ENCODE measurements around the gene TTYH3.
A peak's percentile ranks its signal among the peaks of the same experiment; 100 is the strongest.
"Not testable (repeated sequence)": the region's sequence is repeated elsewhere in the genome, so short reads cannot be mapped to it uniquely, and the experiment has no call there.

TTYH3 gene

DNA sequence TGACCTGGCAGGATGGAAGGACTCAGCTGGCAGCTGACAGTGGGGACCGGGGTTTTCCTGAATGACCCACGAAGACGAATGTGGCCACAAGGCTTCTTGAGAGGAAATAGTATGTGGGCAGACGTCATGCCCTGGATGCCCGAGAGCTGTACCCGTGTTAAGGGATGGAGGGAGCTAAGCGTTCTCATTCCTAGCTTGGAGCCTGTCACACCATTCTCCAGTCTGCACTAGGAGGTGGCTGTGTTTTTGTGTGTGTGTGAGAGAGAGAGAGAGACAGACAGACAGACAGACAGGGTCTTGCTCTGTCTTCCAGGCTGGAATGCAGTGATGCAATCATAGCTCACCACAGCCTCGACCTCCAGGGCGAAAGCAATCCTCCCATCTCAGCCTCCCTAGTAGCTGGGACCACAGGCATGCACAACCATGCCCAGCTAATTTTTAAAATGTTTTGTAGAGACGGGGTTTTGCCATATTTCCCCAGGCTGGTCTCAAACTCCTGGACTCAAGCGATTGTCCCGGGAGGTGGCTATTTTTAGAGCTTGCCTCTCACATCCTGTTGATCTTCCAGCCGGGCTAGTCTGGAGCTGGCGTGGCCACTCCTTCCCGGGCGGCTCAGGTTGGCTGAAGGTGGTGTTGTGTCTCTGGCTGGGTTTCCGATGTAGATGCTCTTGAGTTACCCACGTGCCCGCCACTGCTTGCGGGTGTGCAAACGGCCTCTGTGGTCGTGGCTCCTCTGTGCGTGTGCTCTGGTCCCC, 58.3 kb downstream of the TTYH3 start:
- DNase-seq, result peak; percentile 58

DNA sequence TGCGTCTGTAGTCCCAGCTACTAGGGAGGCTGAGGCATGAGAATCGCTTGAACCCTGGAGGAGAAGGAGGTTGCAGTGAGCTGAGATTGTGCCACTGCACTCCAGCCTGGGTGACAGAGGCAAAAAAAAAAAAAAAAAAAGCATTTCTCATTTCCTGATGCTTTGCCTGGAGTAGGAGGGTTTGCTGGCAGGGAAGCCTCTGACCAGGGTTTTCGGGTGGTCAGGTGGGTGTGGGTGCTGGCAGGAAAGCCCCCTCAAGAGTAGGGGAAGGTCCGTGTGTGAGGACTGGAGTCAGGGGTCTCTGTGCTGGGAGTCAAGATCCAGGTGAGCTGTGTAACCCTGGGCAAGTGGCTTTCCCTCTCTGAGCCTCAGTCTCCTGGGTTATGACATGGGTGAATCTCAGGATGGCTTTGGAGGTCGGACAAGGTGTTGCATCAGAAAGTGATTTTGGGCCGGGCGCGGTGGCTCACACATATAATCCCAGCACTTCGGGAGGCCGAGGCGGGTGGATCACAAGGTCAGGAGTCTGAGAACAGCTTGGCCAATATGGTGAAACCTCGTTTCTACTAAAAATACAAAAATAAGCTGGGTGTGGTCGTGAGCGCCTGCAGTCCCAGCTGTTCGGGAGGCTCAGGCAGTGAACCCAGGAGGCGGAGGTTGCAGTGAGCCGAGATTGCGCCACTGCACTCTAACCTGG, 59.4 kb downstream of the TTYH3 start:
- no peak for DNase-seq

DNA sequence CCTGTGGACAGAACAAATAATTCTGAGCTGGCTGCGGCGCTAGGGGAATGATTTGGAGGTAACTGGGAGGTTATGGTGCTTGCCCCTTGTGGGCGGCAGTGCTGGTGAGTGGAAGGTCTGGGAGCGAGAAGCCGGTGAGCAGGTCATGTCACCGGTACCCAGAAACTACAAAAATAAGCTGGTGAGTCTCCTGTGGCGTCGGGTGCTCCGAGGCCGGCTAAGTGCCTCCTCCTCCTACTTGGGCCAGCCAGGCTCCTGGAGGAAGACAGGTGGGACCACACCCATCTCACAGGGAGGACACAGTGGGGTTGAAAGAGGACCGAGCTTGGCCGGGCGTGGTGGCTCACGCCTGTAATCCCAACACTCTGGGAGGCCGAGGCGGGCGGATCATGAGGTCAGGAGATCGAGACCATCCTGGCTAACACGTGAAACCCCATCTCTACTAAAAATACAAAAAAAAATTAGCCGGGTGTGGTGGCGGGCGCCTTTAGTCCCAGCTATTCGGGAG, 60.2 kb downstream of the TTYH3 start:
- not testable (repeated sequence) for DNase-seq

DNA sequence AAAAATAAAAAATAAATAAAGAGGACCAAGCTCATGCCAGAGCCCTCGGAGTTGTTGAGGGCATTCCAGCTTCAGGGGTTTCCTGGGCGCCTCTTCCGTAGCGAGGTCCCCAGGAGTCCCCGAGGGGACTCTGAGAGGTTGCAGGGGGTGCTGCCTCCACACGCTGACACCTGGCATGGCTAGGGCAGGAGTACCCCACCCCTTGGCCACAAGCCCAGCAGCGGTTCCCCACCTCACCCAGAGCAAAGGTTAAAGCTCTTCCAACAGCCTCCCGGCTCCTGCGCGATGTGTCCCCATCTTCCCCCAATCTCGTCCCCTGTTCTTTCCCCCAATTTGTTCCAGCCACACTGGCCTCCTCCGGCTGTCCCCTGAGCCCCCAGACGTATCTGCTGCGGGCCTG, 60.8 kb downstream of the TTYH3 start:
- DNase-seq, result no peak

DNA sequence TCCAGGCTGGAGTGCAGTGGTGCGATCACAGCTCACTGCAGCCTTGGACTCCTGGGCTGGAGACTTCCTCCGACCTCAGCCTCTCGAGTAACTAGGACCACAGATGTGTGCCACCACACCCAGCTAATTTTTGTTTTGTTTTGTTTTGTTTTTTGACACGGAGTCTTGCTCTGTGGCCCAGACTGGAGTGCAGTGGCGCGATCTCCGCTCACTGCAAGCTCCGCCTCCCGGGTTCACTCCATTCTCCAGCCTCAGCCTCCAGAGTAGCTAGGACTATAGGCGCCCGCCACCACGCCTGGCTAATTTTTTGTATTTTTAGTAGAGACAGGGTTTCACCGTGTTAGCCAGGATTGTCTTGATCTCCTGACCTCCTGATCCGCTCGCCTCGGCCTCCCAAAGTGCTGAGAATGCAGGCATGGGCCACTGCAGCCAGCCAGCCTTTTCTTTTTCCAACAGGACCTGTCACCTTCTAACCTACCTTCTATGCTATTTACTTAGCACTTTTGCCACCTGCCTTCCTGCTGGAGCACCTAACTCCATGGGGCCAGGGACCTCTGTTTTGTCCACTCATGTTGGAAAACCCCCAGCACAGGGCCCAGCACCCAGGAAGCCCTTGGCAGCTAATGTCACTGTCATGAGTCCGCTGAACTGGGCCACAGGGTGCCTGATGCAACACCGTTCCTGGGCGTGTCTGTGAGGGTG, 61.8 kb downstream of the TTYH3 start:
- DNase-seq, result not testable (repeated sequence)

DNA sequence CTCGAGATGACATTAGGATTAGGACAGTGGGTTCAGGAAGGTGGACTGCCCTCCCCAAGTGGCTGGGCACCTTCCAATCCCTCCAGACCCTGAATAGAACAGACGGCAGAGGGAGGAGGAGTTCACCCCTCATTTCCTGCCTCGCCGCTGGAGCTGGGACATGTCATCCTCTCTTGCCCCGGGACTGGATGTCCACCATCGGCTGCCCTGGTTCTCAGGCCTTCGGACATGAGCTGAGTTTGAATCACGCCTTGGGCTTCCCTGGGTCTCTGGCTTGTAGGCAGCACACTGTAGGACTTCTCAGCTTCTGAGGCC, 62.3 kb downstream of the TTYH3 start:
- DNase-seq, result not testable (repeated sequence)

DNA sequence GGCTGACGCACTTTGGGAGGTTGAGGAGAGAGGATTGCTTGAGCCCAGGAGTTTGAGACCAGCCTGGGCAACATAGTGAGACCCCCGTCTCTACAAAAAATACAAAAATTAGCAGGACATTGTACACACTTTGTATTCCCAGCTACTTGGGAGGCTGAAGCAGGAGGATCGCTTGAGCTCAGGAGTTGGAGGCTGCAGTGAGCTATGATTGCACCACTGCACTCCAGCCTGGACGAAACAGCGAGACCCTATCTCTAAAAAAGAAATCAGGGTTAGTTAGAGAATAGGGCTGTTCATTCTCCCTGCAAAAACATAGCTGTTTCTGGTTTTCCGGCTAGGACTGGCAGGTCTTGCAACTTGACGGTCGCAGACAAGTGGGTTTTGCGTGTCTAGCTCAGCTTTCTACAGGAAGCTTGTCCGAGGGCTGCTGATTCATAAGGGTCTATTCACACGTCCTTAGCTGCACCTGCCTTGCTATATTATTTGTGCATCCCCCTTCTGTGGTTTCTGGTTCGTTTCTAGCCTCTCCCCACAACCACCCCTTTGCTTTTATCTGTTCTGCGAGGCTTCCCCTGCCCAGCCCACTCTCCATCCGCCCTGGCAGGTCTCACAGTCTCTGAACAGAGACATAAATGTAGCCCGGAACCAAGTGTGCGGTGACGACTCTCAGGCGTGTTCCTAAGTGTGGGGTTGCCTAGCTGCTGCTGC, 66.9 kb downstream of the TTYH3 start:
- DNase-seq, result no peak

DNA sequence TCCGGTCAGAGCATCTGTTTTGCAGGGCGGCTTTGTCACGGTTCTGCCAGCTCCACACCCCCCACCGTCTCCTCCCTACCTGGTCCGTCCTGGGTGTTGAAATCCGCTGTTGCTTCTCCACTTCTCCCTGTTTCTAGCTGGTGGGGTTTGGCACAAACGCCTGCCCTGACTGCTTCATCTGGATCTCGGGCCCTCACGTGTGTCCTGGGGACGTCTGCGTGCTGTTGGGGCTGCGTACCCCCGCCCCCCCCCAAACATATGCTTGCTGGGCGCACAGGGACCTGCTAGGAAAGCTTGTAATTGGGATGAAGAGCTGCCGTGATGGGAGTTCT, 67.5 kb downstream of the TTYH3 start:
- no peak for DNase-seq

DNA sequence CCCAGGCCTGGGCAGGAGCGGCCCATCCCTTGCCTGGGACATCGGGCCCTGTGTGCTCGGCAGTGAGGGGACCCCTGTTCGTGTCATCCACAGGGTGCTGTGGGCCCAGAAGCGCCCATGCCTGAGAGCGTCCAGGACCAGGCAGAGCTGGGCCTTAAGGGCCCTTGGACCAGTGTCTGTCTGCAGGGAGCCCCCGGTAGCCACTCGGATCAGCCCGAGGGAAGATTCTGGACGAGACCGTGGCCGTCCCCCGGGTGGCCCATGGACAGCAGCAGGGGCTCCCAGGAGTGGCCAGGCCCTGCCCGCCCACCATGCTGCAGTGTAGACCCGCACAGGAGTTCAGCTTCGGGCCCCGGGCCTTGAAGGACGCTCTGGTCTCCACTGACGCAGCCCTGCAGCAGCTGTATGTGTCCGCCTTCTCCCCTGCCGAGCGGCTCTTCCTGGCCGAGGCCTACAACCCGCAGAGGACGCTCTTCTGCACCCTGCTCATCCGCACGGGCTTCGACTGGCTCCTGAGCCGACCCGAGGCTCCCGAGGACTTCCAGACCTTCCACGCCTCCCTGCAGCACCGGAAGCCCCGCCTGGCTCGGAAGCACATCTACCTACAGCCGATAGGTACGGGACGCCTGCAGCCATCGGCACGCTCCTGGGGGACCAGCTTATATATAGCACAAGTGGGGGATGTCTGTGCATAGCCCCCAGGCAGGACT, 68.5 kb downstream of the TTYH3 start:
- DNase-seq, result no peak

DNA sequence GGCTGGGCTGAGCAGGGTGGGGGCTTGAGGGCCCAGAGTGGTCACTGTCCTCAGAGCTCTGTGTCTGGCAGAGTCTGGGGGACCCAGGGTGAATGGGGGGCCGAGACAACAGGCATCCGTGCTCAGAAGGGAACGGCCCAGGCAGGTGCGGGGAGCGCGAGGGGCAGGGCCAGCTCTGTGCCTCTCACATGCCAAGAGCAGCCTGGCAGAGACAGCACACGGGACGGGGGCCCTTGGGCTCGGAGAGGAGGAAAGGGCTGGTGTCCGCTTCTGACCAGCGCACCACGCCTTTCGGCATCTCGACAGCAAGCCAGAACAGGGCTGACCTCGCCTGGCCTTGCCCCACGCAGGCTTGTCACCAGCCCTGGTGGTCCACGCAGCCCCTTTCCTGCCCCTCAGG, 69.6 kb downstream of the TTYH3 start:
- no peak for DNase-seq

DNA sequence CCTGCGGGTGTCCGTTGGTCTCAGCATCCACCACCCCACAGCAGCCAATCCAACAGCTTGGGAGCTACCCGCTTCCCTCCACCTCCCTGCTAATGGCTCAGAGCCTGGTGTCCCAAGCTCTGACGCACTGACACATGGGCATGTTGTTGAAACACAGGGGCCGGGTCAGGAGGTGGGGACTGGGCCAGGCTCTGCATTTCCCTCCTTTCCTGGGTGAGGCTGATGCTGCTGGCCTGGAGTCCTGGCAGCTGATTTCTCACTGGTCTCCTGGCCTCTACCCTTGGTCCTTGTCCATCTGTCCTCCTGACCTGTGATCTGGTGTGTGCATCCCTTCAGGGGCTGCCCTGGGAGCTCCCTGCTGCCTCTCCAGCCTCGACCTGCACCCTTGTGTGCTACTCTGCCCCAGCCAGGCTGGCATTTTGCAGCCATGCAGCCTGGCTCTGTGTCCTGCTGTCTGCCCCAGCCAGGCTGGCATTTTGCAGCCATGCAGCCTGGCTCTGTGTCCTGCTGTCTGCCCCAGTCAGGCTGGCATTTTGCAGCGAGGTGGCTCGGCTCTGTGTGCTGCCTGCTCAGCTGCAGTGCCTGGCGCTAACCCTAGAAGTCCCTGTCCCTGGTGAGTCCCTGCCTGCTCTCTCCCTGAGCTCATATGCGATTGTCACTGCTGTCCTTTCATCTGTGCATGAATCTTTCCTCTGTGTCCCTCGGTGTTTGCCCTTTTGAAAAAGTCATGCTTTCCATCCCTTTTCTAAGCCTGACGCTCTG, 70.2 kb downstream of the TTYH3 start:
- DNase-seq, result no peak

DNA sequence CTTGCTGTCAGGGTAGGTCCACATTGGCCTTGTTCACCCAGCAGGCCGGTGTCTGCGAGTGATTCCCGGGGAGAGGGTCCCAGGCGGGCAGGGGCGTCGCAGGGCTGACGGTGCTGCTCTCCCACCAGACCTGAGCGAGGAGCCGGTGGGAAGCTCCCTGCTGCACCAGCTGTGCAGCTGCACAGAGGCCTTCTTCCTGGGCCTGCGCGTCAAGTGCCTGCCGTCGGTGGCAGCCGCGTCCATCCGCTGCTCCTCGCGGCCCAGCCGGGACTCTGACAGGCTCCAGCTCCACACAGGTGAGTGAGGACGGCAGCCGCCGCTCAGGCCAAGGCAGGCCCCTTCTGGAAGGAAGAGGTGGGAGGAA, 70.8 kb downstream of the TTYH3 start:
- DNase-seq, result no peak

DNA sequence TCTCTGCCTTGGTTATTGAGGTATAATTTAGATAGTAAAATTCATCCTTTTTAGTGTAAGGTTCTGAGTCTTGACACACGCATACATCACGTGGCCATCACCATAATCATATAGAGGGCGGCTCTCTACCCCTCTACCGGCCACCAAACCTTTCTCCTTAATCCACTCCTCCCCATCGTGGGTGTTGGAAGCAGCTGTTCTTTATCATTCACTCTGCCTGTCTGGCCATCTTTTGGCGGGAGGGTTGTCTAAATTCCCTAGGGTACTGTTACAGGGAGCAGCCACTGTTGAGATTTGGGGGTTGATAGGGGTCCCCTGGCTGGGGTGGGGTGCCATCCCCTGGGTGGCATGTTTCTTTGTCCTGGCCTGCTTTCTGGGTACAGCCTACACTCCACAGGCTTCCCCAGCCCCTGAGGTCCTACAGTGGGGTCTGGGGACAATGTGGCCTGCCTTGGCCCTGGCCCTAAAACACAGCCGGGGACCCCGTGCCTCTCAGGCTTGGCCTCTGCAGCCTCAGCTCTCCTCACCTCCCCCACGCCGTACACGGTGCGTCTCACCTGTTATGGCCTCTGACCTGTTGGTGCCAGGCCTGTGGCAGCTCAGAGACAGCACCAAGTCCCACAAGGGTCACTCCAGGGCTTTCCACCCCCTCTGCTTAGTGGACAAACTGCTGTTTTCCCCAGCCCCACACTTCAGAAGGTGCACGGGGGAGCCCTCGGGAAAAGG, 73.7 kb downstream of the TTYH3 start:
- DNase-seq, result no peak

DNA sequence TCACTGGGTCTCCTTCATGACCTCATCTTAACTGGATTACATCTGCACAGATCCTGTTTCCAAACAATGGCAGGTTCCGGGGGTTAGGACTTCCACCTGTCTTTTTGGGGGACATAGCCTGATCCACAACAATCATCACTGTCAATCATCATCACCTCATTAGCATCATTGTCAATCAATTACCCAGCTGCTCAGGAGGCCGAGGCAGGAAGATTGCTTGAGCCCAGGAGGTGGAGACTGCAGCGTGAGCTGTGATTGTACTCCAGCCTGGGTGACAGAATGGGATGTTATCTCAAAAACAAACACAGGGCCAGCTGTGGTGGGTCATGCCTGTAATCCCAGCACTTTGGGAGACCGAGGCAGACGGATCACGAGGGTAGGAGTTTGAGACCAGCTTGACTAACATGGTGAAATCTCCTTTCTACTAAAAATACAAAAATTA, 74.9 kb downstream of the TTYH3 start:
- no peak for DNase-seq

DNA sequence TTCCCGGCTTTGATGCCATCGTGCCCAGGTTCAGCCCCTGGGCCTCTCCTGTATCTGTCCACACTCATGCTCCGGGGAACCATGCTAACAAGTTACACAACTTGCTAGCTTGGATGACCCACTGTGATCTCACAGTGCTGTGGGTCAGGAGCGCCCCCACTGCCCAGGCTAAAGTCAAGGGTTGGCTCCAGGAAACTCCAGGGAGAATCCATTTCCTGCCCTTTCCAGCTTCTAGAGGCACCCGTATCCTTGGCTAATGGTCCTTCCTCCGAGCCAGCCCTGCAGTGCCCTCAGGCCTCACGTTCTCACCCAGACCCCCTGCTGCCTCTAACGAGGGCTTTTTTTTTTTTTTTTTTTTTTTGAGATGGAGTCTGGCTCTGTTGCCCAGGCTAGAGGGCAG, 75.7 kb downstream of the TTYH3 start:
- no peak for DNase-seq

DNA sequence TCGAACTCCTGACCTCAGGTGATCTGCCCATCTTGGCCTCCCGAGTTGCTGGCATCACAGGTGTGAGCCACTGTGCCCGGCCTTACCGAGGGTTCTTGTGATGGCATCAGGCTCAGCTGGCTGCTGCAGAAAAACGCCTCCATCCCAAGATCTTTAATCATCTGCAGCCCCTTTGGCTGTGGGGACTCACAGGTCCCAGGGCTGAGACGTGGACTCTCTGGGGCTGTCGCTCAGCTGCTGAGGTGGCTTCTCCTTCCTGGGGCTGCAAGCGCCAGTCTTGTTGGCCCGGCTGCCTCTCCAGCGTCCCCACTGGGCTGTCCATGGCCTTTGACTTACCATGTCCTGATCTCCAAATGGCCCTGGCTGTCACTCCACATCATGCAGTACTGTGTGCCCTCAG, 76.3 kb downstream of the TTYH3 start:
- DNase-seq, result no peak

DNA sequence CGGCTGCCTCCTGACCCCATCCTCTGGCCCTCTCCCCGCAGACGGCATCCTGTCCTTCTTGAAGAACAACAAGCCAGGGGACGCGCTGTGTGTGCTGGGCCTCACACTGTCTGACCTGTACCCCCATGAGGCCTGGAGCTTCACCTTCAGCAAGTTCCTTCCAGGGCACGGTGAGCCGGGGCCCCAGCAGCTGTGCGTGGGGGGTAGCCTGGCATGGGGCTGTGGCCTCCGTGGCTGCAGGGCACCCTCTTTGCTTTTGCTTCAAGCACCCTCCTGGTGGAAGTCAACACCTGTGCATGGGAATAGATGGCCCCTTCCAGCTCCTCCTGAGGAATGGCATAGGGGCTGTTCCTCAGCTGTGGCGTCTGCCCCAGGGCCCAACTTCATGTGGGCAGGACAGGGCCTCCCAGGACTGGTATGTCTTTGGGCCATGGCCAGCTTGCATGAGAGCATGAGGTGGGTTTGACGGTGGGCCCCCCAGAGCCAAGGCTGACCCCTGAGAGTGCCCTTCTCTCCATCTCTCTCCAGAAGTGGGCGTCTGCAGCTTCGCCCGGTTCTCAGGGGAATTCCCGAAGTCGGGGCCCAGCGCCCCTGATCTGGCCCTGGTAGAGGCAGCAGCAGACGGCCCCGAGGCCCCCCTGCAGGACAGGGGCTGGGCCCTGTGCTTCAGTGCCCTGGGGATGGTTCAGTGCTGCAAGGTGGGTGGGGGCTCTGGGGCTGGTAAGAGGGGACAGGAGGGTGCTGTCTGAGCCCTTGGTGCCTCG, 76.9 kb downstream of the TTYH3 start:
- DNase-seq, result no peak

DNA sequence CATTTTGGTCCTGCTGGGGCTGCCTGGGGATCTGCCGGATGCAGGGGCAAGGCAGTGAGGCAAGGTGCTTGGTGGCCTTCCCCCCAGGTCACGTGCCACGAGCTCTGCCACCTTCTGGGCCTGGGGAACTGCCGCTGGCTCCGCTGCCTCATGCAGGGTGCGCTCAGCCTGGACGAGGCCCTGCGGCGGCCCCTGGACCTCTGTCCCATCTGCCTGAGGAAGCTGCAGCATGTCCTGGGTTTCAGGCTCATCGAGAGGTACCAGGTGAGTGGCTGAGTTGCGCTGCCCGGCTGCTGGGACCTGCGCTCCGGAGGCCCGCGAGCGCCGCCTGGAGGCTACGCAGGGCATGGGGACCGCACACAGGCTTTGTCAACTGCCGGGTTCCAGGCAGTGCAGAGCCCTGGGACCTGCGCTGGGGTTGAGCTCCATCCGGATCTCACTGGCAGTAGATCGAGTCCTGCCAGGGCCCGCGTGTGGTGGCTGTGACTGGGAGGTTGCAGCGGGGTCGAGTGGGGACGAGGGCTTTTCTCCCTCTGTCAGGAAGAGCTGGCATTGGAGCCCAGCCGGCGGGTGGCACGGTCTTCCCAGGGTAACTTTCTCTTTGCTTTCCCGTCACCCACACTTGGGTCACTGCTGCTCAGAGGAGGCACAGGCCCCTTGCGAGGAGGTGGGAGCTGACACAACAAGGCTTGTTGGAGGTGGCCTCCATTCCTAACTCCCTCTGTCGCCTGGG, 77.9 kb downstream of the TTYH3 start:
- peak; percentile 38 for DNase-seq

DNA sequence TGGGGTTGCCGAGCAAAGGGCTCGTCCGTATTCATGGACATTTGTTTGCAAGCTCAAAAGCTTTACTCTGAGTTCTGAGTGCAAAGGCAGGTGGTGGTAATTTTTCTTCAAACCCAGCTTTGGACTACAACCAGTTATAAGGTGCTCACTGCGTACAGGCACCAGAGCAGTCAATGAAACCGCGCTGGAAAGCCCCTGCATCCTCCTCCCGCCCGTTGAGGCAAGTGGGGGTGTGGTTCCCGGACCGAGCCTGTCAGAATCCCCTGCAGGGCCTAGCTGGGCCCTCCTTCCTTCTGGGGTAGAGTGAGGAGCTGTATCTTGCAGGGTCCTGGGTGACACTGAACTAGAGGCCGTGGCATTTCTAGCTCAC, 78.5 kb downstream of the TTYH3 start:
- no peak for DNase-seq

Data from fibroblast of upper back skin (primary cell).